ENCODE data around the gene VPS13D.

VPS13D gene

GRCh38 chr1:12208271-12208670, 21.6 kb upstream of the VPS13D start:
- Histone ChIP-seq H3K4me1 (ENCODE audit: low read depth, poor library complexity, severe bottlenecking) (peaks cover 36% of the 10 kb centered on the region), H3K9ac (no peak overlapping the region), H3K79me2 (ENCODE audit: insufficient read depth, low read depth) (no peaks in the 10 kb centered on the region), H3K27ac (no peak overlapping the region), H4K20me1 (ENCODE audit: insufficient read depth) (no peaks in the 10 kb centered on the region), H3K36me3 (ENCODE audit: insufficient read depth) (no peaks in the 10 kb centered on the region), H3K4me3 (IDR thresholded peaks at IDR 0.05; ENCODE audit: insufficient read depth, low read depth, low read length) (no peak overlapping the region), H2AFZ (ENCODE audit: low read depth) (no peak overlapping the region), H3K27me3 (ENCODE audit: insufficient read depth, low read depth) (peaks cover 2% of the 10 kb centered on the region; the same call in 1 of the 2 replicates), H3K4me2 (no peak overlapping the region)
- no peak for TF ChIP-seq CTCF (conservative IDR thresholded peaks at IDR 0.05; ENCODE audit: low read depth, low read length)

- H3K4me1 ChIP-seq (ENCODE audit: low read depth, poor library complexity, severe bottlenecking) = peaks cover 36% of the 10 kb centered on the region
- H3K4me2 ChIP-seq = peak overlapping the region; percentile 41; the same call in 1 of the 2 replicates
- H4K20me1 ChIP-seq (ENCODE audit: insufficient read depth) = no peaks in the 10 kb centered on the region
- no peak overlapping the region for H3K27ac ChIP-seq
- no peak overlapping the region for H3K9ac ChIP-seq
- H3K36me3 ChIP-seq (ENCODE audit: insufficient read depth) = no peaks in the 10 kb centered on the region
- H3K79me2 ChIP-seq (ENCODE audit: insufficient read depth, low read depth) = no peaks in the 10 kb centered on the region
- peak; percentile 92 for TF ChIP-seq CTCF (conservative IDR thresholded peaks at IDR 0.05; ENCODE audit: low read depth, low read length)
- H3K27me3 ChIP-seq (ENCODE audit: insufficient read depth, low read depth) = peaks cover 2% of the 10 kb centered on the region; the same call in 1 of the 2 replicates
- no peak overlapping the region for H3K4me3 ChIP-seq (IDR thresholded peaks at IDR 0.05; ENCODE audit: insufficient read depth, low read depth, low read length)
- no peak overlapping the region for H2AFZ ChIP-seq (ENCODE audit: low read depth)
Observed at GRCh38 chr1:12208764-12209494, 20.9 kb upstream of the VPS13D start.

DNA sequence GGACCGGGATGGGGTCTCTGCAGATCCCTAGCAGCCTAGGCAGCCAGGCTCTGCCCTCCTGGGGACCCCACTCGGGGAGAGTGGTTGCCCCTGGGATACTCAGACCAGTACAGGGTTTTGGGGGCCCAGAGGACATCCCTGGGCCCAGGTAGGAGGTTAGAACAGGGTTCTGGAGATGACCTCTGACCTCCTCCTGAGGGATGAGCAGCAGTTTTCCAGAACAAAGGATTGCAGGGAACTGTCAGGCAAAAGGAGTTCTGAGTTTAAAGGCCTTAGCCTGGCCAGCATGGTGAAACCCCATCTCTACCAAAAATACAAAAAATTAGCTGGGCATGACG, 20.4 kb upstream of the VPS13D start:
- Histone ChIP-seq H3K27me3 (ENCODE audit: insufficient read depth, low read depth) (peaks cover 2% of the 10 kb centered on the region; the same call in 1 of the 2 replicates), H3K27ac (no peak overlapping the region), H2AFZ (ENCODE audit: low read depth) (no peak overlapping the region), H3K4me3 (IDR thresholded peaks at IDR 0.05; ENCODE audit: insufficient read depth, low read depth, low read length) (no peak overlapping the region), H3K9ac (no peak overlapping the region), H3K36me3 (ENCODE audit: insufficient read depth) (no peaks in the 10 kb centered on the region), H3K4me1 (ENCODE audit: low read depth, poor library complexity, severe bottlenecking) (peaks cover 36% of the 10 kb centered on the region), H4K20me1 (ENCODE audit: insufficient read depth) (no peaks in the 10 kb centered on the region), H3K4me2 (peak overlapping the region; percentile 41; the same call in 1 of the 2 replicates), H3K79me2 (ENCODE audit: insufficient read depth, low read depth) (no peaks in the 10 kb centered on the region)
- TF ChIP-seq CTCF (conservative IDR thresholded peaks at IDR 0.05; ENCODE audit: low read depth, low read length) = no peak

GRCh38 chr1:12215118-12215961, 14.5 kb upstream of the VPS13D start:
- no peak overlapping the region for H3K9ac ChIP-seq
- peaks cover 4% of the 10 kb centered on the region; the same call in 1 of the 2 replicates for H3K27me3 ChIP-seq (ENCODE audit: insufficient read depth, low read depth)
- no peak for TF ChIP-seq CTCF (conservative IDR thresholded peaks at IDR 0.05; ENCODE audit: low read depth, low read length)
- no peak overlapping the region for H3K4me3 ChIP-seq (IDR thresholded peaks at IDR 0.05; ENCODE audit: insufficient read depth, low read depth, low read length)
- H3K79me2 ChIP-seq (ENCODE audit: insufficient read depth, low read depth) = no peaks in the 10 kb centered on the region
- H3K36me3 ChIP-seq (ENCODE audit: insufficient read depth) = no peaks in the 10 kb centered on the region
- H4K20me1 ChIP-seq (ENCODE audit: insufficient read depth) = no peaks in the 10 kb centered on the region
- no peak overlapping the region for H2AFZ ChIP-seq (ENCODE audit: low read depth)
- no peak overlapping the region for H3K4me2 ChIP-seq
- peaks cover 12% of the 10 kb centered on the region for H3K4me1 ChIP-seq (ENCODE audit: low read depth, poor library complexity, severe bottlenecking)
- no peak overlapping the region for H3K27ac ChIP-seq
